CD4-positive, alpha-beta T cell treated with Interleukin-15 for 1 hour (primary cell): ENCODE results near the gene RASGEF1C.
"Not testable (repeated sequence)": the region's sequence is repeated elsewhere in the genome, so short reads cannot be mapped to it uniquely, and the experiment has no call there.

Source experiments
- DNase-seq: peaks from one replicate; pipeline ENCODE4 v3.0.0-alpha.2; 2020

The RASGEF1C gene

DNA sequence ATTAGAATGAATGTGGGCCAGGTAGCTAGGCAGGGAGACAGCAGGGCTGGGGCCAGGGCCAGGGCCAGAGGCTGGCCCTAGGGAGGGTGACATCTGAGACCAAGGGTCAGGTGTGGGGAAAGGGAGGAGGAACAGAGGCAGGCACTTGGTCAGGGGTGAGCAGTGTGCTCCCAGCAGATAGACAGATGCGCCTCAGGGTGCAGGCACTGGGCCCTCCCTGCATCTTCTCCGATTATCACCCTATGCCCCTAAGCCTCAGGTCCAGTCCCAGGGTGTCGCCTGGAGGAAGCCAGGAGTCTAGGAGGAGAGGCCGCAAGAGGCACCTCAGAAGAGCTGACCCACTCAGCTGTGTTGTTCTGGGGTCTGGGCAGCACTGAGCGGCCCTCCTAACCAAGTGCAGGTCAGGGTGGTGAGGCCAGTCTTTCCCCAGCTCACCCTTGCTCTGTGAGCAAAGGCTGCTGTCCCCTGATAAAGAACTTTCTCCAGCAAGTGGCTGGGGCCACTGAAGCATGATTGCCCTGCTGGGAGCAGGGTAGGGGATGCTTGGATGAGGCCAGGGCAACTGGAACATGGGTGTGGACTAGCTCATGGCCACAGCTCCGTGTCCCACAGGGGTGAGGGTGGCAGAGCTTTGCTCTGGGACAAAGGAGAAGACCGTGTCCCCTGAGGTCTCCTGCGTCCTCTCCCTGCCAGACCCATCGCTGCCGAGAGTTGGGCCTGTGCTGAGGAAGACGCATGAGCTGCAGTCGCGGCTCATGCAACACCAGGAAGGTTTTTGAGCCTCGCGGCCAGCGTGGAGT is 2.1 kb upstream of the RASGEF1C start:
- no peak for DNase-seq

GRCh38 chr5:180210077-180210476 is 1.1 kb upstream of the RASGEF1C start:
- not testable (repeated sequence) for DNase-seq

DNA sequence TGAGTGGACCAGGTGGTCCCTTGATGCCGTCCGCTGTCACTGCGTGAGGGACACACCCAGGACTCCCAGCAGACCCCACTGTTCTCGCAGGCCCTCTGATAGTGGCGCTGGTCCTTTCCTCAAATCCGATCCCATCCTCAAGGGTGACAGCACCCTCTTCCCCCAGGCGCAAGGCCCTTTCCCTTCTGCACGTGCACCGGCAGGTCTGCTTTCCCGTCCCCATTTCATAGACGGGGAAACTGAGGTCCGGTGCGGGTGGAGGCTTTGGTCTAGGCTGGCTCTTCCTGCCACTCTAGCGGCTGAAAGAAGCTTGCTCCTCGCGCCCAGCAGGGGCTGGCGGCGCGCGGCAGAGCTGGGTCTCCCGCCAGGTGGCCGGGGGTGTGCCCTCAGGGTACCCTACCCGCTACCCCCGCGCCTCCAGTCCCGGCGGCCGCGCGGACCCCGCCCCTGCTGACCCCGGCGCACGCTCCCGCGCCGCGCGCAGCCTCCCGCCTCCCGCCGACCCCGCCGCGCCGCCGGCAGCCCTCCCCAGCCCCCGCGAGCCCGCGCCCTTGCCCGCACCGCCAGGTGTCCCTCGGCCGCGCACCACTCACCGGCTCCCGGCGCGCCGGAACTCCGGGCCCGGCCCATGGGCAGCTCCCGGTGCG is 453 bp downstream of the RASGEF1C start:
- DNase-seq = no peak

DNA sequence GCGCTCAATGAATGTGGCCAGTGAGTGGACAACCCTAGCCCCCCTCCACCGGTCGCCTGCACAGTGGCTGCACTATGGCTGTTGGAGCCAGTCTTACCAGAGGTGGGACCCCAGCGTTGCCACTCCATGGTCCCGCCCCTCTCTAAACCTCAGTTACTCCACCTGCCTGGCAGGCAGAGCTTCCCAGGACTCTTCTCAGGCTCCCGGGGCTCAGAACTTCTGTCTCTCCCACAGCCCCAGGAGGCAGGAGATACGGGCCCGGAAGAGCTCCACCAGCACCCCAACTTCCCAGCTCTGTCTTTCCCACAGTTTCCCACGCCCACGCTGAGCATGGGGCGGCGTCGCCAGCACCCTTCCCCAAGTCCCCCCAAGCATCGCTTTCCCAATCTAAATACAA is 975 bp downstream of the RASGEF1C start:
- no peak for DNase-seq

DNA sequence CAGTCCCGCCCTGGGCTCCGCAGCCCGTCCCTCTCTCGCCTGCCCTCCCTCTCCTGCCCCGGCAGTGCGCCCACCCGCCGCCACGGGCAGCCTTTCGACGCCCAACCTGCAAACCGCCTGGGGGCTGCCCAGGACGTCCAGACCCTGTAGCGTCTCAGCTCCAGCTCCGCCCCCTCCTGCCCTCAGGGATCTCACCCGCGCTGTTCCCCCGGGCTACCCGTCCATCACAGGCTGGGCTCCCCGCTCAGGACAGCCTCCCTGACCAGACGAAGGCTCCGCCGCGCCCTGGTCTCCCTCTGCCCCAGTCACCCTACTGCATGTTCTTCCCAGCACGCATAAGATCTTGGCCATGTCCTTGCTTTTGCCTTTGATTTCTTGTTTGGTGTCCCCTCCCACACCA is 1.4 kb downstream of the RASGEF1C start:
- DNase-seq = no peak

GRCh38 chr5:180206993-180207392 is 2.0 kb downstream of the RASGEF1C start:
- DNase-seq = no peak

- no peak for DNase-seq
These were observed 3.1 kb downstream of the RASGEF1C start for GRCh38 chr5:180205916-180206315.

- no peak for DNase-seq
These were observed 4.7 kb downstream of the RASGEF1C start for GRCh38 chr5:180204276-180204819.

DNA sequence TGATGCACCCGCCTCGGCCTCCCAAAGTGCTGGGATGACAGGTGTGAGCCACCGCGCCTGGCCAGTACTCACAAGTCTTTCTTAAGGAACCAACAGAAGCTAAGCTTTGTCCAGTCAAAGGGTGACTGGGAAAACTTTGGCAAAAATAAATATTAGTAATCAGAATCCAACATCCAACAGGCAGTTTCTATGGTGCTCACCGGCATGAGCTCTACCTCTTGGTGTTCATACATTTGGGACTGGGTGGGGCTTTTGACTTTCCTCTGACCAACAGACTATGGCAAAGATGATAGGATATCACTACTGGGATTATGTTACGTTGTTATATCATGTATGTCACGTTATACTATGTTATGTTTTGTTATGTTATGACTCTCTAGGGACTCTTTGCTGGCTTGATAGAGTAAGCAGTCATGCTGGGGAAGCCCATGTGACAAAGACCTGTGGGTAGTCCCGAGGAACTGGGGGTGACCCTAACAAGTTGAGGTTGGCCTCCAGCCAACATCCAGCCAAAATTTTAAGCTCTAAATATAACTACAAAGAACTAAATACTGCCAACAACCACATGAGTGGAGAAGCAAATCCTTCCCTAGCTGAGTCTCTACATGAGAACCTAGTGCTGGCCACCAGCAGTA is 6.0 kb downstream of the RASGEF1C start:
- no peak for DNase-seq

GRCh38 chr5:180201051-180201987 is 7.7 kb downstream of the RASGEF1C start:
- no peak for DNase-seq

DNA sequence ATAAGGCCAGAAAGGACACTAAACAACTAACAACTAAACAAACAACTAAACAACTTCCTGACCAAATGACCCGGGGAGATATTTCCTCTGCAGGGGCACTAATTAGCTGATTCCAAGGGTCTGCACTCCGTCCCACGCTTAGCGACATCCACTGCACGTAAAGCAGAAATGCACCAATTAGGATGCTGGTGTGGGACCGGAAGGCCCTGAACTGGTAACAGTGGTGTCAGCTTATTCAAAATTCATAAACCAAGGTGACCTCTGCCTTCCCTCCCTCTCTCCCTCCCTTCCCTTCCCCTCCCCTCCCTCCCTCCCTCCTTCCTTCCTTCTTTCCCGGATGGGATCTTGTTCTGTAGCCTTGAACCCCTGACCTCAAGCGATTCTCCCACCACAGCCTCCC is 9.6 kb downstream of the RASGEF1C start:
- no peak for DNase-seq

DNA sequence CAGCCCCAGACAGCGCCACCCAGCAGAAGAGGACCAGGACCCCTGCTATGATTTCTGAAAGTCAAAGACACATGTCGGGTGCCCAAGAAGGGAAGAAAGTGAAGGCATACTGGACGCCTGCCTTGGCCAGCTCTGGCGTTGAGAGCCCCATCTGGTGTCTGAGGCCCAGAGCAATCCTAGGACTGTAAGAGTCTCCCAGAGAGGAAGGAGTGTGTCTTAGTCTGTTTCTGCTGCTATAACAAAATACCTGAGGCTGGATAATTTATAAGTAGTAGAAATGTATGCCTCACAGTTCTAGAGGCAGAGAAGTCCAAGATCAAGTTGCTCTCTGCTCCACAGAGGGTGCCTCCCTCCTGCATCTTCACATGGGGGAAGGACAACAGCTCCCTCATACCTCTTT is 10.8 kb downstream of the RASGEF1C start:
- no peak for DNase-seq

DNA sequence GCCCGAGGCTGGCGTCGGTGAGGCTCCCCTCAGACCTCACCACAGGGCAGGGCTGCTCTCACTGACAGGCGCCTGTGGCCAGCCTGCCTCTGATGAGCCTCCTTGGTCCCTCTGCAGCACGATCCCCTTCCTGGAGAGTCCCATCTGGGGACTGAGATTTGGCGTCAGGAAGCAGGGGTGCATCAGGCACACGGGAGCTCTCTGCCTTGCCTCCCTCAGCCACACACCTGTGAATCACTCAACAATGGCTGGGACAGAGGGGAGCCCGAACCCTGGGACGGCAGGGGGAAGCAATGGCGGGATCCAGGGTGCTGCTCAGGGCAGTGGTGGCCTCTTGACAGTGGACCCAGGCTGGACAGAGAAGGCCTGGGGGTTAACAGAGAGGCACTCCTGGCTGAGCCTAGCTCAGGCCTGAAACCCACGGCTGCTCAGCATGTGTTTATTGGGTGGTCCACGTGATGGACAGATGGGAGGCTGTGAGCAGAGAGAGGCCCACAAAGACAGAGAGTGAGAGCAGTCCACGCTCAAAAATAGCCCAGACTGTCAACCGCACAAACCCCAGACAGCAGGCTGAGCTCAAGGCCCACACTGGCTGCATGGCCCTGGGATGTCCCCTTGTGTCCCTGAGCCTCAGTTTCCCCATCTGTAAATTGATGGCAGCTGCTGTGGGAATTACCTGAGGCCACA is 11.9 kb downstream of the RASGEF1C start:
- no peak for DNase-seq

- no peak for DNase-seq
These were observed 14.3 kb downstream of the RASGEF1C start for GRCh38 chr5:180194410-180195345.

DNA sequence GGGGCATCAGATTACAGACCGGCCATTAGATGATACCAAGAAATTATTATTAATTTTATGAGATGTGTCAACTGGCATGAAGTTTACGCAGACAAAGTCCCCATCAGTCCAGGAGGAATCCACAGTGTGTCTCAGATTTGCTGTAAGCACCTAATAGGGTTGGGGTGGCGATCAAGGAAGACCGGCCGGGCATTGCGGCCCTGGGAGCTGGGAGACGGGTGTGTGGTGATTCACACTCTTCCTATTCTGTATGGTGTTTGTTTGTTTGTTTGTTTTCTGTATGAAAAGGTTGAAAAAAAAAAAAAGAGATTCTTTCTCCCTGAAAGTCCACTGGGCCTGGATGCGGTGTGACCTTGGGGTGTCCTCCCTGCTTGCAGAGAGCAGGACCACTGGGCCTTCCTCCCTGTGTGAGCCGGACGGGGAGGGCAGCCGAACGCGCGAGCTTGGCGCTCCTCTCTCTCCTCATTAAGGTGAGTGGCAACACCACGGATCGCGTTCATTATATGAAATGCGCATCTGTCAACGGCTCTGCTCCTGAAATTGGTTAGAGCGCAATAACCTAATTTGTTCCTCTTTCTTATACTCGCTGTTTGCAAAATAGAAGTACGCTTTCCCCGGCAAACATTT is 15.1 kb downstream of the RASGEF1C start:
- DNase-seq = no peak

- no peak for DNase-seq
These were observed 17.3 kb downstream of the RASGEF1C start for GRCh38 chr5:180191716-180192115.

GRCh38 chr5:180187767-180188166 is 21.2 kb downstream of the RASGEF1C start:
- DNase-seq = no peak

GRCh38 chr5:180180846-180181245 is 28.2 kb downstream of the RASGEF1C start:
- no peak for DNase-seq

GRCh38 chr5:180180421-180180820 is 28.6 kb downstream of the RASGEF1C start:
- DNase-seq = no peak
